A549 treated with GW870086 at 1 μM for 4 hours (cell line): ENCODE data around the gene CCDC182. TPM values are rescaled to one million over a fixed set of nuclear protein-coding genes. Genes with fewer than 3 reads are reported as not detected.

Source experiments
- total RNA-seq: library from RNA; stranded (reverse); fragments of 200-300 nt; extraction: Qiagen RNA extraction; gene quantifications from 5 replicates; pipeline ENCODE4 v1.2.3, GENCODE V29; 2022; ENCODE audit warnings: low read depth

CCDC182 gene
- total RNA-seq = not detected in 5 replicates

DNA sequence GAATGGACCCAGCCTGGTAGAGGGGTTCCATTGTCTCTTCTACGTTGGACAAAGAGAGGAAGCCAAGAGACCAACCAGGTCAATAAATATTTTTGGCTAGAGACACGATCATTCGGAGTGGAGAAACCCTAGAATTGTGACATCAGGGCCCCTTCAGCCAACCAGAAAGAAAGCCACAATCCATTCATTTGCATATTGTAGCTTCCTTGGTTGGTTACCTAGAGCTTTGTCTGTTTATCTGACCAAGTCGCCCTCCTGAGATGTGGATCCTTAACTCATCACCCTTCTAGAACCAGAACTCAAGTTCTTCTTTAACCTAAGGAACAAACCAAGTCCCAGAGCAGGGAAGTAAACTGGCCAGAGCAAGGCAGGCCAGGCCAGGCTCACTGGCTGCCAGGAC, at the start of gene CCDC182:
Gene CCDC182, minus strand, starts transcription at position 58 of the 400 bp plus-strand sequence. Its CDS starts 27 bp downstream, at position 31.

Other genes with a start within 250 kb of the CCDC182 start
- 188 to 258 TPM (median 191 TPM) in 5 replicates for gene MRPS23, start 104.7 kb upstream of the CCDC182 start, total RNA-seq
- 51.5 to 66.2 TPM (median 63.9 TPM) in 5 replicates for gene CUEDC1, start 210.1 kb upstream of the CCDC182 start, total RNA-seq
- 40.8 to 57.7 TPM (median 50.6 TPM) in 5 replicates for gene VEZF1, start 243.0 kb upstream of the CCDC182 start, total RNA-seq